ENCODE results near the gene DHX57. TPM values are rescaled to one million over a fixed set of nuclear protein-coding genes. Genes with fewer than 3 reads are reported as not detected.

DHX57 gene
- polyA plus RNA-seq, 1 donor from 2014 or later = 44.0 TPM

- Histone ChIP-seq H3K27me3 (ENCODE audit: insufficient read depth, low read depth, low read length) (no peaks in the 10 kb centered on the region), H4K20me1 (ENCODE audit: insufficient read depth) (no peaks in the 10 kb centered on the region), H3K27ac (ENCODE audit: low read length) (no peak overlapping the region), H3K36me3 (ENCODE audit: insufficient read depth, low read length) (peaks cover 5% of the 10 kb centered on the region), H3K9me2 (ENCODE audit: insufficient read depth, low read length) (no peaks in the 10 kb centered on the region), H3K4me2 (ENCODE audit: low read length) (no peak overlapping the region), H3K9ac (ENCODE audit: low read length) (no peak overlapping the region), H3K9me3 (ENCODE audit: low read length) (no peaks in the 10 kb centered on the region), H2AFZ (ENCODE audit: low read depth, low read length) (no peak overlapping the region), H3K4me3 (ENCODE audit: low read length) (no peak overlapping the region), H3K79me2 (replicated peaks; ENCODE audit: insufficient read depth, low read length) (peaks cover 70% of the 10 kb centered on the region), H3F3A (ENCODE audit: insufficient read depth, low read length, poor library complexity, severe bottlenecking) (no peaks in the 10 kb centered on the region)
- no peak for TF ChIP-seq EZH2 (IDR thresholded peaks at IDR 0.05; ENCODE audit: borderline replicate concordance, insufficient read depth, low read length, poor library complexity, severe bottlenecking)
- TF ChIP-seq, protein P1, sequence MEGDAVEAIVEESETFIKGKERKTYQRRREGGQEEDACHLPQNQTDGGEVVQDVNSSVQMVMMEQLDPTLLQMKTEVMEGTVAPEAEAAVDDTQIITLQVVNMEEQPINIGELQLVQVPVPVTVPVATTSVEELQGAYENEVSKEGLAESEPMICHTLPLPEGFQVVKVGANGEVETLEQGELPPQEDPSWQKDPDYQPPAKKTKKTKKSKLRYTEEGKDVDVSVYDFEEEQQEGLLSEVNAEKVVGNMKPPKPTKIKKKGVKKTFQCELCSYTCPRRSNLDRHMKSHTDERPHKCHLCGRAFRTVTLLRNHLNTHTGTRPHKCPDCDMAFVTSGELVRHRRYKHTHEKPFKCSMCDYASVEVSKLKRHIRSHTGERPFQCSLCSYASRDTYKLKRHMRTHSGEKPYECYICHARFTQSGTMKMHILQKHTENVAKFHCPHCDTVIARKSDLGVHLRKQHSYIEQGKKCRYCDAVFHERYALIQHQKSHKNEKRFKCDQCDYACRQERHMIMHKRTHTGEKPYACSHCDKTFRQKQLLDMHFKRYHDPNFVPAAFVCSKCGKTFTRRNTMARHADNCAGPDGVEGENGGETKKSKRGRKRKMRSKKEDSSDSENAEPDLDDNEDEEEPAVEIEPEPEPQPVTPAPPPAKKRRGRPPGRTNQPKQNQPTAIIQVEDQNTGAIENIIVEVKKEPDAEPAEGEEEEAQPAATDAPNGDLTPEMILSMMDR (IDR thresholded peaks at IDR 0.05; ENCODE audit: poor library complexity, severe bottlenecking) = no peak
- TF ChIP-seq SMC3 (conservative IDR thresholded peaks at IDR 0.05; ENCODE audit: poor library complexity) = no peak
- TF ChIP-seq, protein P2, sequence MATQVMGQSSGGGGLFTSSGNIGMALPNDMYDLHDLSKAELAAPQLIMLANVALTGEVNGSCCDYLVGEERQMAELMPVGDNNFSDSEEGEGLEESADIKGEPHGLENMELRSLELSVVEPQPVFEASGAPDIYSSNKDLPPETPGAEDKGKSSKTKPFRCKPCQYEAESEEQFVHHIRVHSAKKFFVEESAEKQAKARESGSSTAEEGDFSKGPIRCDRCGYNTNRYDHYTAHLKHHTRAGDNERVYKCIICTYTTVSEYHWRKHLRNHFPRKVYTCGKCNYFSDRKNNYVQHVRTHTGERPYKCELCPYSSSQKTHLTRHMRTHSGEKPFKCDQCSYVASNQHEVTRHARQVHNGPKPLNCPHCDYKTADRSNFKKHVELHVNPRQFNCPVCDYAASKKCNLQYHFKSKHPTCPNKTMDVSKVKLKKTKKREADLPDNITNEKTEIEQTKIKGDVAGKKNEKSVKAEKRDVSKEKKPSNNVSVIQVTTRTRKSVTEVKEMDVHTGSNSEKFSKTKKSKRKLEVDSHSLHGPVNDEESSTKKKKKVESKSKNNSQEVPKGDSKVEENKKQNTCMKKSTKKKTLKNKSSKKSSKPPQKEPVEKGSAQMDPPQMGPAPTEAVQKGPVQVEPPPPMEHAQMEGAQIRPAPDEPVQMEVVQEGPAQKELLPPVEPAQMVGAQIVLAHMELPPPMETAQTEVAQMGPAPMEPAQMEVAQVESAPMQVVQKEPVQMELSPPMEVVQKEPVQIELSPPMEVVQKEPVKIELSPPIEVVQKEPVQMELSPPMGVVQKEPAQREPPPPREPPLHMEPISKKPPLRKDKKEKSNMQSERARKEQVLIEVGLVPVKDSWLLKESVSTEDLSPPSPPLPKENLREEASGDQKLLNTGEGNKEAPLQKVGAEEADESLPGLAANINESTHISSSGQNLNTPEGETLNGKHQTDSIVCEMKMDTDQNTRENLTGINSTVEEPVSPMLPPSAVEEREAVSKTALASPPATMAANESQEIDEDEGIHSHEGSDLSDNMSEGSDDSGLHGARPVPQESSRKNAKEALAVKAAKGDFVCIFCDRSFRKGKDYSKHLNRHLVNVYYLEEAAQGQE (IDR thresholded peaks at IDR 0.05; ENCODE audit: borderline replicate concordance) = no peak
- TF ChIP-seq RAD21 (conservative IDR thresholded peaks at IDR 0.05) = no peak
- TF ChIP-seq EP300 (conservative IDR thresholded peaks at IDR 0.05; ENCODE audit: poor library complexity, severe bottlenecking) = no peak
- TF ChIP-seq POLR2AphosphoS5 (IDR thresholded peaks at IDR 0.05) = no peak
- TF ChIP-seq MXI1 (conservative IDR thresholded peaks at IDR 0.05; ENCODE audit: poor library complexity, severe bottlenecking) = no peak
- TF ChIP-seq TAF1 (IDR thresholded peaks at IDR 0.05; ENCODE audit: low read depth) = no peak
Measured at GRCh38 chr2:38871432-38871831, 4.3 kb downstream of the DHX57 start.

DNA sequence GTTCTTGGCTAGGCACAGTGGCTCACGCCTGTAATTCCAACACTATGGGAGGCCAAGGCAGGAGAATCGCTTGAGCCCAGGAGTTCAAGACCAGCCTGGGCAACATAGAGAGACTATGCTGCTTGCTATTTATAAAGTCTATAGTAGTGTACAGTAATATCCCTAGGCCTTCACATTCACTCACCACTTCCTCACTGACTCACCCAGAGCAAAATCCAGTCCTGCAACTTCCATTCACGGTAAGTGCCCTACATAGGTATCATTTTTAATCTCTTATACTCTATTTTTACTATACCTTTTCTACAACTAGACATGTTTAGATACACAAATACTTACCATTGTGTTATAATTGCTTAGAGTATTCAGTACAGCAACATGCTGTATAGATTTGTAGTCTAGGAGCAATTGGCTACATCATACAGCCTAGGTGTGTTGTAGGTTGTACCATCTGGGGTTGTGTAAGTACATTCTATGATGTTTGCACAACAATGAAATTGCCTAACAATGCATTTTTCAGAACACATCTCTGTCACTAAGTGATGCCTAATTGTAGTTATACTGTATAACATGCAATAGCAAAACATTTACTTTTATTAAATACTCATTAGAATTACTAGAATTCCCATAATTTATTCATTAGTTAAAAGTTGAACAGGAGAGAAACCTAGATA, 8.8 kb downstream of the DHX57 start:
- Histone ChIP-seq H3K9ac (ENCODE audit: low read length) (no peak overlapping the region), H3K27ac (ENCODE audit: low read length) (no peak overlapping the region), H3K4me2 (ENCODE audit: low read length) (no peak overlapping the region), H3K79me2 (replicated peaks; ENCODE audit: insufficient read depth, low read length) (peaks cover 30% of the 10 kb centered on the region), H3K27me3 (ENCODE audit: insufficient read depth, low read depth, low read length) (no peaks in the 10 kb centered on the region), H4K20me1 (ENCODE audit: insufficient read depth) (no peaks in the 10 kb centered on the region), H3F3A (ENCODE audit: insufficient read depth, low read length, poor library complexity, severe bottlenecking) (no peaks in the 10 kb centered on the region), H2AFZ (ENCODE audit: low read depth, low read length) (no peak overlapping the region), H3K9me2 (ENCODE audit: insufficient read depth, low read length) (no peaks in the 10 kb centered on the region), H3K4me3 (ENCODE audit: low read length) (no peak overlapping the region), H3K9me3 (ENCODE audit: low read length) (no peaks in the 10 kb centered on the region), H3K36me3 (ENCODE audit: insufficient read depth, low read length) (peaks cover 16% of the 10 kb centered on the region)
- TF ChIP-seq EZH2 (IDR thresholded peaks at IDR 0.05; ENCODE audit: borderline replicate concordance, insufficient read depth, low read length, poor library complexity, severe bottlenecking) (no peak), RAD21 (conservative IDR thresholded peaks at IDR 0.05) (no peak), POLR2AphosphoS5 (IDR thresholded peaks at IDR 0.05) (no peak), EP300 (conservative IDR thresholded peaks at IDR 0.05; ENCODE audit: poor library complexity, severe bottlenecking) (no peak), MXI1 (conservative IDR thresholded peaks at IDR 0.05; ENCODE audit: poor library complexity, severe bottlenecking) (no peak), SMC3 (conservative IDR thresholded peaks at IDR 0.05; ENCODE audit: poor library complexity) (no peak), TAF1 (IDR thresholded peaks at IDR 0.05; ENCODE audit: low read depth) (no peak)
- TF ChIP-seq, protein P1 (IDR thresholded peaks at IDR 0.05; ENCODE audit: poor library complexity, severe bottlenecking) = no peak
- TF ChIP-seq, protein P2 (IDR thresholded peaks at IDR 0.05; ENCODE audit: borderline replicate concordance) = no peak
